IMR-90 (cell line): Measurements from ENCODE around the gene WDR62. TPM values are rescaled to one million over a fixed set of nuclear protein-coding genes. Genes with fewer than 3 reads are reported as not detected.

Experiments
- ATAC-seq: fragments of 200-7000 bp; cut with Tn5 transposase; 2 replicates; pipeline ENCODE4 v1.9.1; 2020; ENCODE audit warnings: low read depth, mild to moderate bottlenecking, moderate library complexity
- BruUV-seq: library from RNA; stranded (reverse); fragments of 400-500 nt; replicated peaks from 2 replicates; lab custom pipeline; 2021; lab: Mats Ljungman, UMichigan
- CTCF ChIA-PET: fragments of 300-600 bp; formaldehyde crosslinking; extraction: SDS; loops from one replicate; lab custom pipeline; 2021; ENCODE audit warnings: antibody characterized with exemption; lab: Yijun Ruan, JAX
- POLR2A ChIA-PET: fragments of 300-600 bp; sonication (Branson Sonifier 250); formaldehyde crosslinking; loops from one replicate; lab custom pipeline; 2022; ENCODE audit warnings: antibody characterized with exemption; ENCODE audit not compliant: unreplicated experiment; lab: Charles Lee
- DNase-seq: peaks from one replicate; pipeline ENCODE4 v3.0.0; 2013
- H2AFZ ChIP-seq: replicated peaks from 2 replicates; pipeline ENCODE3; 2013; ENCODE audit warnings: low read length, mild to moderate bottlenecking; ENCODE audit not compliant: poor library complexity
- H2AK5ac ChIP-seq: 2 replicates; pipeline ENCODE4 v1.6.1; 2013; ENCODE audit warnings: low read depth, low read length, inconsistent platforms
- H2AK9ac ChIP-seq: replicated peaks from 2 replicates; pipeline ENCODE3; 2013; ENCODE audit warnings: mild to moderate bottlenecking, low read depth, low read length, moderate library complexity; ENCODE audit not compliant: poor library complexity
- H2BK120ac ChIP-seq: 2 replicates; pipeline ENCODE4 v1.6.1; 2013; ENCODE audit warnings: low read depth, low read length, inconsistent platforms
- H2BK15ac ChIP-seq: 3 replicates; pipeline ENCODE4 v1.6.1; 2013; ENCODE audit warnings: low read depth, low read length, inconsistent platforms
- H2BK20ac ChIP-seq: 2 replicates; pipeline ENCODE4 v1.6.1; 2013; ENCODE audit warnings: low read depth, mild to moderate bottlenecking, inconsistent platforms, low read length, moderate library complexity
- H2BK5ac ChIP-seq: 2 replicates; pipeline ENCODE4 v1.6.1; 2013; ENCODE audit warnings: mild to moderate bottlenecking, low read depth, low read length, inconsistent platforms; ENCODE audit not compliant: poor library complexity, severe bottlenecking
- H3K14ac ChIP-seq: replicated peaks from 2 replicates; pipeline ENCODE4 v1.6.1; 2013; ENCODE audit warnings: low read depth, low read length, inconsistent platforms
- H3K18ac ChIP-seq: 2 replicates; pipeline ENCODE4 v1.6.1; 2013; ENCODE audit warnings: low read depth, low read length, control low read depth
- H3K23ac ChIP-seq: 2 replicates; pipeline ENCODE4 v1.6.1; 2013; ENCODE audit warnings: low read depth, low read length, inconsistent platforms
- H3K27ac ChIP-seq: 2 replicates; pipeline ENCODE4 v1.5.1; 2013; ENCODE audit warnings: mild to moderate bottlenecking, control low read depth, low read length; ENCODE audit not compliant: insufficient read depth
- H3K27me3 ChIP-seq: 2 replicates; pipeline ENCODE4 v1.6.1; 2013; ENCODE audit warnings: low read length; ENCODE audit not compliant: control insufficient read depth, insufficient read depth
- H3K36me3 ChIP-seq: 2 replicates; pipeline ENCODE4 v1.6.1; 2013; ENCODE audit warnings: low read length, mixed read lengths; ENCODE audit not compliant: control insufficient read depth, insufficient read depth
- H3K4ac ChIP-seq: 2 replicates; pipeline ENCODE4 v1.6.1; 2013; ENCODE audit warnings: low read depth, low read length, inconsistent platforms
- H3K4me1 ChIP-seq: 2 replicates; pipeline ENCODE4 v1.6.1; 2013; ENCODE audit warnings: low read length, mixed read lengths; ENCODE audit not compliant: control insufficient read depth, insufficient read depth
- H3K4me2 ChIP-seq: 2 replicates; pipeline ENCODE4 v1.6.1; 2013; ENCODE audit warnings: low read depth, mild to moderate bottlenecking, control low read depth, low read length, moderate library complexity
- H3K4me3 ChIP-seq: 2 replicates; pipeline ENCODE4 v1.5.1; 2013; ENCODE audit warnings: low read depth, mild to moderate bottlenecking, control low read depth, low read length, moderate library complexity; ENCODE audit not compliant: insufficient read depth
- H3K56ac ChIP-seq: 2 replicates; pipeline ENCODE4 v1.6.1; 2013; ENCODE audit warnings: low read length, inconsistent platforms; ENCODE audit not compliant: insufficient read depth; ENCODE audit errors: extremely low read depth
- H3K79me1 ChIP-seq, 2 experiments: 2 replicates each; pipeline ENCODE4 v1.6.1; 2013; ENCODE audit warnings: low read length in 2 of 2, inconsistent platforms in 1 of 2, low read depth in 1 of 2
- H3K9ac ChIP-seq: 2 replicates; pipeline ENCODE4 v1.6.1; 2013; ENCODE audit warnings: low read depth, low read length, control low read depth
- H3K9me1 ChIP-seq: 2 replicates; pipeline ENCODE4 v1.6.1; 2013; ENCODE audit warnings: low read length, inconsistent platforms; ENCODE audit not compliant: insufficient read depth
- H3K9me3 ChIP-seq: 2 replicates; pipeline ENCODE4 v1.6.1; 2013; ENCODE audit warnings: low read length; ENCODE audit not compliant: control insufficient read depth, insufficient read depth
- H4K20me1 ChIP-seq: 2 replicates; pipeline ENCODE4 v1.6.1; 2013; ENCODE audit warnings: low read length, inconsistent platforms; ENCODE audit not compliant: insufficient read depth
- H4K5ac ChIP-seq: 2 replicates; pipeline ENCODE4 v1.6.1; 2013; ENCODE audit warnings: mild to moderate bottlenecking, low read depth, low read length, control low read depth
- H4K8ac ChIP-seq, 2 experiments: 2 replicates each; pipeline ENCODE4 v1.6.1; 2013; ENCODE audit warnings: low read depth in 2 of 2, low read length in 2 of 2, control low read depth in 1 of 2, inconsistent platforms in 1 of 2
- H4K91ac ChIP-seq: 2 replicates; pipeline ENCODE4 v1.6.1; 2013; ENCODE audit warnings: low read depth, low read length, inconsistent platforms; ENCODE audit not compliant: insufficient read depth
- BHLHE40 ChIP-seq: fragments of 150-350 bp; IDR thresholded peaks from 2 replicates; pipeline ENCODE4 v1.6.1; 2016; ENCODE audit warnings: mild to moderate bottlenecking, low read depth, low read length
- CEBPB ChIP-seq: IDR thresholded peaks from 2 replicates; pipeline ENCODE4 v1.6.1; 2012; ENCODE audit warnings: low read depth, low read length, improper control_type of control experiment
- CHD1 ChIP-seq: IDR thresholded peaks from 2 replicates; pipeline ENCODE4 v1.6.1; 2012; ENCODE audit warnings: low read depth, low read length, improper control_type of control experiment
- ELK1 ChIP-seq: fragments of 150-350 bp; IDR thresholded peaks from 2 replicates; pipeline ENCODE4 v1.6.1; 2016; ENCODE audit warnings: low read depth, mild to moderate bottlenecking, low read length, moderate library complexity, borderline replicate concordance
- MAZ ChIP-seq: IDR thresholded peaks from 2 replicates; pipeline ENCODE4 v1.6.1; 2012; ENCODE audit warnings: low read depth, mild to moderate bottlenecking, low read length, improper control_type of control experiment, moderate library complexity, borderline replicate concordance
- NFE2L2 ChIP-seq: fragments of 150-350 bp; IDR thresholded peaks from 2 replicates; pipeline ENCODE4 v1.6.1; 2016; ENCODE audit warnings: low read depth, mild to moderate bottlenecking, low read length
- POLR2A ChIP-seq: IDR thresholded peaks from 2 replicates; pipeline ENCODE4 v1.6.1; 2012; ENCODE audit warnings: mild to moderate bottlenecking, low read depth, low read length
- RAD21 ChIP-seq: IDR thresholded peaks from 2 replicates; pipeline ENCODE4 v1.6.1; 2012; ENCODE audit warnings: low read length, improper control_type of control experiment
- RCOR1 ChIP-seq: IDR thresholded peaks from 2 replicates; pipeline ENCODE4 v1.6.1; 2012; ENCODE audit warnings: mild to moderate bottlenecking, low read length, improper control_type of control experiment; ENCODE audit not compliant: insufficient replicate concordance
- RFX5 ChIP-seq: IDR thresholded peaks from 2 replicates; pipeline ENCODE4 v1.8.0; 2012; ENCODE audit warnings: low read depth, mild to moderate bottlenecking, low read length, moderate library complexity
- SMC3 ChIP-seq: fragments of 150-350 bp; IDR thresholded peaks from 2 replicates; pipeline ENCODE4 v1.6.1; 2016; ENCODE audit warnings: low read depth, mild to moderate bottlenecking, antibody characterized with exemption, low read length, moderate library complexity
- WGBS, 2 experiments: methylation state at CpG; one replicate each; pipeline versions ENCODE4 v1.1.5 to v1.1.7; 2013; ENCODE audit warnings: missing lambda C conversion rate in 2 of 2; ENCODE audit not compliant: insufficient read length in 1 of 2; ENCODE audit errors: extremely low coverage in 2 of 2; 5-methylcytosine and 5-hydroxymethylcytosine counted together
- dilution Hi-C: fragments of 300-500 bp; cut with HindIII; formaldehyde crosslinking; loops from one replicate; pipeline ENCODE4 v1.14.3; 2018; ENCODE audit warnings: low sequenced_read_pairs; ENCODE audit not compliant: unreplicated experiment
- in situ Hi-C: fragments of 300-500 bp; cut with MboI; formaldehyde crosslinking; loops from 3 replicates; pipeline ENCODE4 v1.14.3; 2019; ENCODE audit warnings: low sequenced_read_pairs, inconsistent platforms, mixed read lengths
- intact Hi-C: fragments of 100-400 bp; cut with micrococcal nuclease; formaldehyde crosslinking; loops from 2 replicates; pipeline ENCODE4 v1.10.0; 2022
- polyA plus RNA-seq, 3 experiments: library from polyadenylated mRNA; depleted of rRNA; stranded (reverse); fragments of >200 nt; gene quantifications; 2 replicates each; pipeline ENCODE4 v1.2.3, GENCODE V29; 2012; ENCODE audit warnings: low replicate concordance in 1 of 3
- total RNA-seq: library from RNA; depleted of rRNA; stranded (reverse); fragments of >200 nt; gene quantifications from 2 replicates; pipeline ENCODE4 v1.2.3, GENCODE V29; 2012

WDR62 gene
- total and polyA plus RNA-seq, 2 of the 4 experiments (the other 2 are of a cell fraction): 4.5 to 7.0 TPM

- H3K4me2 ChIP-seq: no peak overlapping the region
- H2BK5ac ChIP-seq: no peak overlapping the region
- H2AK9ac ChIP-seq: no peak overlapping the region
- H4K5ac ChIP-seq: no peak overlapping the region
- H3K4me1 ChIP-seq: no peaks in the 10 kb centered on the region
- no peaks in the 10 kb centered on the region for H3K27me3 ChIP-seq
- BruUV-seq: no TSS peak
- no peak overlapping the region for H3K9ac ChIP-seq
- intact Hi-C loops: no loop called here
- no peak overlapping the region for H3K14ac ChIP-seq
- DNase-seq (no peak), ATAC-seq (no peak)
- H3K4ac ChIP-seq: no peak overlapping the region
- no peaks in the 10 kb centered on the region for H3K9me3 ChIP-seq
- no peaks in the 10 kb centered on the region for H3K9me1 ChIP-seq
- TF ChIP-seq RAD21 (no peak), RCOR1 (no peak), NFE2L2 (no peak), CHD1 (no peak), BHLHE40 (no peak), CEBPB (no peak), POLR2A (no peak), MAZ (no peak), RFX5 (no peak), SMC3 (no peak), ELK1 (no peak)
- no peak overlapping the region for H2BK120ac ChIP-seq
- 86% methylated on average over 2 of the region's 6 CpGs; no CpG with 5 or more reads in 1 of the 2 experiments for WGBS, 2 experiments
- H3K18ac ChIP-seq: no peak overlapping the region
- H3K27ac ChIP-seq: no peak overlapping the region
- no peak overlapping the region for H4K91ac ChIP-seq
- no peak overlapping the region for H2AFZ ChIP-seq
- ChIA-PET POLR2A (no interaction called here), CTCF (no interaction called here)
- H3K23ac ChIP-seq: no peak overlapping the region
- peaks cover 10% of the 10 kb centered on the region for H3K36me3 ChIP-seq
- no peaks in the 10 kb centered on the region for H3K79me1 ChIP-seq
- no peak overlapping the region for H3K4me3 ChIP-seq
- in situ Hi-C loops: no loop called here
- H4K20me1 ChIP-seq: no peaks in the 10 kb centered on the region
- no peak overlapping the region for H2BK15ac ChIP-seq
- H2AK5ac ChIP-seq: no peak overlapping the region
- dilution Hi-C loops: no loop called here
- H3K56ac ChIP-seq: no peak overlapping the region
- H2BK20ac ChIP-seq: no peak overlapping the region
- H4K8ac ChIP-seq: no peak overlapping the region
These were observed 42.3 kb downstream of the WDR62 start for GRCh38 chr19:36097036-36097435.
